ENCODE data around the gene DPH3. TPM values are rescaled to one million over a fixed set of nuclear protein-coding genes. Genes with fewer than 3 reads are reported as not detected.

Gene DPH3
- total RNA-seq, 1 experiment from 2014 or later, result 16.8 TPM

GRCh38 chr3:16243706-16244490 lies 20.8 kb downstream of the DPH3 start:
- CTCF ChIA-PET, result interaction anchor here (0.6 kb wide), 1 partner anchor 70 kb away, joined by 3 read pairs; no protein-coding TSS in a partner anchor
- Mint-ChIP-seq H3K27ac (ENCODE audit: unreplicated experiment) (no peak overlapping the region), H3K9me3 (ENCODE audit: low read depth, unreplicated experiment) (no peaks in the 10 kb centered on the region), H3K27me3 (ENCODE audit: unreplicated experiment) (peaks cover 14% of the 10 kb centered on the region), H3K36me3 (ENCODE audit: insufficient read depth, unreplicated experiment) (peaks cover 6% of the 10 kb centered on the region), H3K4me1 (ENCODE audit: low read depth, unreplicated experiment) (peaks cover 15% of the 10 kb centered on the region), H3K4me3 (ENCODE audit: low read depth, unreplicated experiment) (no peak overlapping the region)
- no peak for DNase-seq
- BruUV-seq (replicated peaks), result no TSS peak
- TF ChIP-seq, protein P1, sequence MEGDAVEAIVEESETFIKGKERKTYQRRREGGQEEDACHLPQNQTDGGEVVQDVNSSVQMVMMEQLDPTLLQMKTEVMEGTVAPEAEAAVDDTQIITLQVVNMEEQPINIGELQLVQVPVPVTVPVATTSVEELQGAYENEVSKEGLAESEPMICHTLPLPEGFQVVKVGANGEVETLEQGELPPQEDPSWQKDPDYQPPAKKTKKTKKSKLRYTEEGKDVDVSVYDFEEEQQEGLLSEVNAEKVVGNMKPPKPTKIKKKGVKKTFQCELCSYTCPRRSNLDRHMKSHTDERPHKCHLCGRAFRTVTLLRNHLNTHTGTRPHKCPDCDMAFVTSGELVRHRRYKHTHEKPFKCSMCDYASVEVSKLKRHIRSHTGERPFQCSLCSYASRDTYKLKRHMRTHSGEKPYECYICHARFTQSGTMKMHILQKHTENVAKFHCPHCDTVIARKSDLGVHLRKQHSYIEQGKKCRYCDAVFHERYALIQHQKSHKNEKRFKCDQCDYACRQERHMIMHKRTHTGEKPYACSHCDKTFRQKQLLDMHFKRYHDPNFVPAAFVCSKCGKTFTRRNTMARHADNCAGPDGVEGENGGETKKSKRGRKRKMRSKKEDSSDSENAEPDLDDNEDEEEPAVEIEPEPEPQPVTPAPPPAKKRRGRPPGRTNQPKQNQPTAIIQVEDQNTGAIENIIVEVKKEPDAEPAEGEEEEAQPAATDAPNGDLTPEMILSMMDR (IDR thresholded peaks at IDR 0.05; ENCODE audit: unreplicated experiment), result no peak
- intact Hi-C loops (cut with micrococcal nuclease; ENCODE audit: unreplicated experiment), result no loop called here

- no peak overlapping the region for H3K27ac Mint-ChIP-seq (ENCODE audit: unreplicated experiment)
- no peaks in the 10 kb centered on the region for H3K9me3 Mint-ChIP-seq (ENCODE audit: low read depth, unreplicated experiment)
- H3K4me3 Mint-ChIP-seq (ENCODE audit: low read depth, unreplicated experiment), result no peak overlapping the region
- no peaks in the 10 kb centered on the region for H3K36me3 Mint-ChIP-seq (ENCODE audit: insufficient read depth, unreplicated experiment)
- no peak for DNase-seq
- no TSS peak for BruUV-seq (replicated peaks)
- peaks cover 2% of the 10 kb centered on the region for H3K4me1 Mint-ChIP-seq (ENCODE audit: low read depth, unreplicated experiment)
- no peaks in the 10 kb centered on the region for H3K27me3 Mint-ChIP-seq (ENCODE audit: unreplicated experiment)
- intact Hi-C loops (cut with micrococcal nuclease; ENCODE audit: unreplicated experiment), result no loop called here
- CTCF ChIA-PET, result no interaction called here
- TF ChIP-seq, protein P1 (IDR thresholded peaks at IDR 0.05; ENCODE audit: unreplicated experiment), result no peak
These were observed 22.6 kb downstream of the DPH3 start for GRCh38 chr3:16242177-16242576.

GRCh38 chr3:16241225-16241624 lies 23.5 kb downstream of the DPH3 start:
- no peak for DNase-seq
- no peaks in the 10 kb centered on the region for H3K27me3 Mint-ChIP-seq (ENCODE audit: unreplicated experiment)
- no peaks in the 10 kb centered on the region for H3K9me3 Mint-ChIP-seq (ENCODE audit: low read depth, unreplicated experiment)
- no peak overlapping the region for H3K27ac Mint-ChIP-seq (ENCODE audit: unreplicated experiment)
- CTCF ChIA-PET, result no interaction called here
- H3K4me1 Mint-ChIP-seq (ENCODE audit: low read depth, unreplicated experiment), result no peaks in the 10 kb centered on the region
- TF ChIP-seq, protein P1 (IDR thresholded peaks at IDR 0.05; ENCODE audit: unreplicated experiment), result no peak
- no peaks in the 10 kb centered on the region for H3K36me3 Mint-ChIP-seq (ENCODE audit: insufficient read depth, unreplicated experiment)
- no TSS peak for BruUV-seq (replicated peaks)
- H3K4me3 Mint-ChIP-seq (ENCODE audit: low read depth, unreplicated experiment), result no peak overlapping the region
- intact Hi-C loops (cut with micrococcal nuclease; ENCODE audit: unreplicated experiment), result no loop called here

- DNase-seq, result no peak
- TF ChIP-seq, protein P1 (IDR thresholded peaks at IDR 0.05; ENCODE audit: unreplicated experiment), result no peak
- H3K4me1 Mint-ChIP-seq (ENCODE audit: low read depth, unreplicated experiment), result no peaks in the 10 kb centered on the region
- intact Hi-C loops (cut with micrococcal nuclease; ENCODE audit: unreplicated experiment), result no loop called here
- CTCF ChIA-PET, result no interaction called here
- no peaks in the 10 kb centered on the region for H3K36me3 Mint-ChIP-seq (ENCODE audit: insufficient read depth, unreplicated experiment)
- H3K9me3 Mint-ChIP-seq (ENCODE audit: low read depth, unreplicated experiment), result no peaks in the 10 kb centered on the region
- H3K27ac Mint-ChIP-seq (ENCODE audit: unreplicated experiment), result no peak overlapping the region
- no TSS peak for BruUV-seq (replicated peaks)
- H3K4me3 Mint-ChIP-seq (ENCODE audit: low read depth, unreplicated experiment), result no peak overlapping the region
- no peaks in the 10 kb centered on the region for H3K27me3 Mint-ChIP-seq (ENCODE audit: unreplicated experiment)
These were observed 24.3 kb downstream of the DPH3 start for GRCh38 chr3:16240229-16241023.
